Measurements from ENCODE around the gene UFC1. TPM values are rescaled to one million over a fixed set of nuclear protein-coding genes. Genes with fewer than 3 reads are reported as not detected.

Gene UFC1
- total and polyA plus RNA-seq, 2 of the 13 experiments (the other 11 are each of a cell fraction or from before 2014, with no cell fraction given): 72.8 to 85.2 TPM

DNA sequence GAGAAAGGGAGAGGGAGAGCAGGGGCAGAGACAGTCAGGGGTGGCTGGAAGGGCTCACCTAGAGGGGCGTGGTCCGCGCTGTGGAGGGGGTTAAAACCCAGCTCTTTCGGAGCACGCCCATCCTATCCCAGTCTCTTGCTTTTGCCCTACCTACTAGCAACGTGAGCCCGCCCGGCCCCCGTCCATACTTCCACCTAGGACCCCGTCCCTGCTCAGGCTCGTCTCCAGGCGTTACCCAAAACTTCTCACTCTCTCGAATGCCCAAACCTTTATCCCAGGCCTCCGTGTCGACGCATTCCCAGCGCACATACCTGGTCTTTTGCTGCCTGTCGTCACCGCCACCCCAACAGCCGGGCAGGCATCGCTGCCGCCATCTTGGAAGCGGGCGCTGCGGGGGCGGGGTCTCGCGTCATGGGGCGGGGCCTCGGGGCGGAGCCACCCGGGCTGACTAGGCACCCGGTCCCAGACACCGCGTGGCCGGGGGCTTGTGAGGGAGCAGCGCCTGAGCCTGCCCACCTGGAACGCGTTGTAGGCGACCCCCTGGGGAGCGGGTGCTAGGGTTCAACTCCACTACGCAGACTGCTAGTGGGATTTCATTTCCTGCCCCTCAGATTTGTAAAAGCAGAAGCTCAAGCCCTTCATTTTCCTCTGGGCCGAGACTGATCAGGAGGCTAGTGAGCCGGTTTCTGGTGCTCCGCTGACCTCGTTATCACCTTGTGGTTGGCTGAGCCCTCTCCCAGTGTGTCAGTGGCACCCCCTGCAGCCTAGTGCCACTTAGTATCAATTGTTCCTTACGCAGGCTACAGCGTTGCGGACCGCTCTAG lies 23.5 kb downstream of the UFC1 start, which contains the start of gene B4GALT3:
Gene B4GALT3, minus strand, starts transcription at position 396 of the 824 bp plus-strand sequence. CDS start 1,447 bp downstream, outside the sequence.
- Histone ChIP-seq H4K20me1 (ENCODE audit: insufficient read depth, low read length) (no peaks in the 10 kb centered on the region), H3K9ac (ENCODE audit: insufficient read depth, low read depth, low read length) (peak within 1 kb of the TSS; percentile 84), H3K27ac (ENCODE audit: extremely low read length, insufficient read depth, low read length) (peak within 1 kb of the TSS; percentile 79), H3K27me3 (ENCODE audit: control insufficient read depth in 1 of 2, insufficient read depth in 2 of 2, low read length in 2 of 2) (no peaks in the 10 kb centered on the region; a peak in 1 of 5 replicates), H3K4me3 (replicated peaks in 1 of 3; ENCODE audit: insufficient read depth in 1 of 3, low read depth in 2 of 3, low read length in 3 of 3) (peak within 1 kb of the TSS; percentile 83 to 92 (median 83)), H3K79me2 (ENCODE audit: insufficient read depth, low read length) (peaks cover 10% of the 10 kb centered on the region), H3K36me3 (replicated peaks in 1 of 2; ENCODE audit: control insufficient read depth in 1 of 2, insufficient read depth in 2 of 2, low read length in 2 of 2) (peaks cover 4 to 23% of the 10 kb centered on the region in 2 experiments), H3K4me1 (ENCODE audit: insufficient read depth, low read length) (peaks cover 19% of the 10 kb centered on the region), H3K9me3 (ENCODE audit: low read length) (no peaks in the 10 kb centered on the region), H3K4me2 (ENCODE audit: low read depth, low read length) (peak within 1 kb of the TSS; percentile 97), H2AFZ (ENCODE audit: low read length) (peak within 1 kb of the TSS; percentile 94)
- intact Hi-C loops (cut with micrococcal nuclease; ENCODE audit: unreplicated experiment): no loop called here
- POLR2A ChIA-PET: interaction anchor here (0.6 to 2.1 kb wide), 11 partner anchors 8 to 137 kb away, joined by 3 to 27 read pairs (median 4); partner anchors contain the start of genes ADAMTS4, APOA2, NDUFS2 and NIT1
- TSS peak; percentile 96 for BruUV-seq (replicated peaks)
- CTCF ChIA-PET (ENCODE audit: low intra/inter-chr PET ratio, low total read pairs): interaction anchor here (1.5 kb wide), 1 partner anchor 10 kb away, joined by 4 read pairs; the partner anchor contains the start of gene PPOX
- in situ Hi-C loops (cut with HindIII; ENCODE audit: extremely low pct_ligation_motif_present, low pct_unique_long_range_greater_than_20kb): no loop called here
- DNase-seq (ENCODE audit: low spot score): peak; percentile 87
- 2% methylated on average over 43 of the region's 50 CpGs for WGBS (ENCODE audit: low lambda C conversion rate)
- FAIRE-seq: peak; percentile 67
- peak; percentile 96 for ATAC-seq
- TF ChIP-seq DRAP1 (CRISPR knock-in tag; IDR thresholded peaks at IDR 0.05) (peak; percentile 70), POLR2A (IDR thresholded peaks at IDR 0.05; ENCODE audit: insufficient read depth in 1 of 2, low read depth in 2 of 2, low read length in 2 of 2) (peak; percentile 96 to 99), ESRRA (CRISPR knock-in tag; IDR thresholded peaks at IDR 0.05; ENCODE audit: low read depth) (peak; percentile 85; the same call in 1 of the 2 replicates), RORA (CRISPR knock-in tag; IDR thresholded peaks at IDR 0.05) (no peak), HOXA7 (CRISPR knock-in tag; IDR thresholded peaks at IDR 0.05) (no peak), EZH2 (conservative IDR thresholded peaks at IDR 0.05; ENCODE audit: low read depth, low read length) (no peak), DBP (CRISPR knock-in tag; IDR thresholded peaks at IDR 0.05; ENCODE audit: not compliant biosample characterization) (no peak), RNF2 (conservative IDR thresholded peaks at IDR 0.05; ENCODE audit: low read depth) (peak; percentile 79; the same call in 1 of the 2 replicates), ZNF777 (CRISPR knock-in tag; IDR thresholded peaks at IDR 0.05) (no peak; the same call in 1 of the 2 replicates), CHCHD3 (CRISPR knock-in tag; IDR thresholded peaks at IDR 0.05) (0 out of 2 replicates have a peak, but pooled peaks have one; percentile 72), SKIL (CRISPR knock-in tag; IDR thresholded peaks at IDR 0.05; ENCODE audit: borderline replicate concordance) (0 out of 2 replicates have a peak, but pooled peaks have one; percentile 33)
- TF ChIP-seq, protein P1, sequence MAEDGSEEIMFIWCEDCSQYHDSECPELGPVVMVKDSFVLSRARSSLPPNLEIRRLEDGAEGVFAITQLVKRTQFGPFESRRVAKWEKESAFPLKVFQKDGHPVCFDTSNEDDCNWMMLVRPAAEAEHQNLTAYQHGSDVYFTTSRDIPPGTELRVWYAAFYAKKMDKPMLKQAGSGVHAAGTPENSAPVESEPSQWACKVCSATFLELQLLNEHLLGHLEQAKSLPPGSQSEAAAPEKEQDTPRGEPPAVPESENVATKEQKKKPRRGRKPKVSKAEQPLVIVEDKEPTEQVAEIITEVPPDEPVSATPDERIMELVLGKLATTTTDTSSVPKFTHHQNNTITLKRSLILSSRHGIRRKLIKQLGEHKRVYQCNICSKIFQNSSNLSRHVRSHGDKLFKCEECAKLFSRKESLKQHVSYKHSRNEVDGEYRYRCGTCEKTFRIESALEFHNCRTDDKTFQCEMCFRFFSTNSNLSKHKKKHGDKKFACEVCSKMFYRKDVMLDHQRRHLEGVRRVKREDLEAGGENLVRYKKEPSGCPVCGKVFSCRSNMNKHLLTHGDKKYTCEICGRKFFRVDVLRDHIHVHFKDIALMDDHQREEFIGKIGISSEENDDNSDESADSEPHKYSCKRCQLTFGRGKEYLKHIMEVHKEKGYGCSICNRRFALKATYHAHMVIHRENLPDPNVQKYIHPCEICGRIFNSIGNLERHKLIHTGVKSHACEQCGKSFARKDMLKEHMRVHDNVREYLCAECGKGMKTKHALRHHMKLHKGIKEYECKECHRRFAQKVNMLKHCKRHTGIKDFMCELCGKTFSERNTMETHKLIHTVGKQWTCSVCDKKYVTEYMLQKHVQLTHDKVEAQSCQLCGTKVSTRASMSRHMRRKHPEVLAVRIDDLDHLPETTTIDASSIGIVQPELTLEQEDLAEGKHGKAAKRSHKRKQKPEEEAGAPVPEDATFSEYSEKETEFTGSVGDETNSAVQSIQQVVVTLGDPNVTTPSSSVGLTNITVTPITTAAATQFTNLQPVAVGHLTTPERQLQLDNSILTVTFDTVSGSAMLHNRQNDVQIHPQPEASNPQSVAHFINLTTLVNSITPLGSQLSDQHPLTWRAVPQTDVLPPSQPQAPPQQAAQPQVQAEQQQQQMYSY (CRISPR knock-in tag; IDR thresholded peaks at IDR 0.05): no peak
- TF ChIP-seq, protein P2, sequence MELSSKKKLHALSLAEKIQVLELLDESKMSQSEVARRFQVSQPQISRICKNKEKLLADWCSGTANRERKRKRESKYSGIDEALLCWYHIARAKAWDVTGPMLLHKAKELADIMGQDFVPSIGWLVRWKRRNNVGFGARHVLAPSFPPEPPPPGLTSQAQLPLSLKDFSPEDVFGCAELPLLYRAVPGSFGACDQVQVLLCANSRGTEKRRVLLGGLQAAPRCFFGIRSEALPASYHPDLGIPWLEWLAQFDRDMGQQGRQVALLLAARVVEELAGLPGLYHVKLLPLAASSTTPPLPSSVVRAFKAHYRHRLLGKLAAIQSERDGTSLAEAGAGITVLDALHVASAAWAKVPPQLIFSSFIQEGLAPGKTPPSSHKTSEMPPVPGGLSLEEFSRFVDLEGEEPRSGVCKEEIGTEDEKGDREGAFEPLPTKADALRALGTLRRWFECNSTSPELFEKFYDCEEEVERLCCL (CRISPR knock-in tag; IDR thresholded peaks at IDR 0.05; ENCODE audit: borderline replicate concordance): peak; percentile 43; the same call in 1 of the 2 replicates

Data from HepG2 (cell line).